GM12892 (cell line): Measurements from ENCODE around the gene KBTBD6.
"Not testable (repeated sequence)": the region's sequence is repeated elsewhere in the genome, so short reads cannot be mapped to it uniquely, and the experiment has no call there.

Source experiments
- POLR2A ChIP-seq: IDR thresholded peaks from 2 replicates; pipeline ENCODE4 v1.6.1; 2011; ENCODE audit warnings: low read depth, low read length, control low read depth
- TAF1 ChIP-seq: IDR thresholded peaks from 2 replicates; pipeline ENCODE4 v1.6.1; 2011; ENCODE audit warnings: low read depth, mild to moderate bottlenecking, control low read depth, low read length, borderline replicate concordance

GRCh38 chr13:41131660-41132511 is 716 bp downstream of the KBTBD6 start:
- TF ChIP-seq POLR2A, TAF1: not testable (repeated sequence)
